ENCODE results near the gene KRTAP5-2.

KRTAP5-2 gene

GRCh38 chr11:1553808-1554594 lies 44.1 kb downstream of the KRTAP5-2 start:
- H3K4me3 ChIP-seq (replicated peaks; ENCODE audit: low read depth, low read length) = no peak overlapping the region
- DNase-seq (ENCODE audit: extremely low read depth, low read depth) = no peak
- no peak for TF ChIP-seq CTCF (IDR thresholded peaks at IDR 0.05; ENCODE audit: low read depth, low read length, missing control alignments)

GRCh38 chr11:1549338-1550330 lies 48.5 kb downstream of the KRTAP5-2 start:
- no peak for DNase-seq (ENCODE audit: extremely low read depth, low read depth)
- TF ChIP-seq CTCF (IDR thresholded peaks at IDR 0.05; ENCODE audit: low read depth, low read length, missing control alignments) = no peak
- H3K4me3 ChIP-seq (replicated peaks; ENCODE audit: low read depth, low read length) = no peak overlapping the region

- DNase-seq (ENCODE audit: extremely low read depth, low read depth) = no peak
- no peak overlapping the region for H3K4me3 ChIP-seq (replicated peaks; ENCODE audit: low read depth, low read length)
- TF ChIP-seq CTCF (IDR thresholded peaks at IDR 0.05; ENCODE audit: low read depth, low read length, missing control alignments) = no peak
These were observed 49.6 kb downstream of the KRTAP5-2 start for GRCh38 chr11:1548221-1549070.

- TF ChIP-seq CTCF (IDR thresholded peaks at IDR 0.05; ENCODE audit: low read depth, low read length, missing control alignments) = no peak
- DNase-seq (ENCODE audit: extremely low read depth, low read depth) = no peak
- no peak overlapping the region for H3K4me3 ChIP-seq (replicated peaks; ENCODE audit: low read depth, low read length)
These were observed 50.5 kb downstream of the KRTAP5-2 start for GRCh38 chr11:1547467-1548098.
